Activated naive CD4-positive, alpha-beta T cell treated with anti-CD3 and anti-CD28 coated beads, Interleukin-2, amount 50 U/mL, for 16 hours (primary cell): ENCODE results near the gene NECAB2.

Experiments used
- DNase-seq: peaks from one replicate; pipeline ENCODE4 v3.0.0-alpha.2; 2020

The NECAB2 gene

GRCh38 chr16:83994703-83995102 lies 26.7 kb downstream of the NECAB2 start:
- DNase-seq, result no peak

DNA sequence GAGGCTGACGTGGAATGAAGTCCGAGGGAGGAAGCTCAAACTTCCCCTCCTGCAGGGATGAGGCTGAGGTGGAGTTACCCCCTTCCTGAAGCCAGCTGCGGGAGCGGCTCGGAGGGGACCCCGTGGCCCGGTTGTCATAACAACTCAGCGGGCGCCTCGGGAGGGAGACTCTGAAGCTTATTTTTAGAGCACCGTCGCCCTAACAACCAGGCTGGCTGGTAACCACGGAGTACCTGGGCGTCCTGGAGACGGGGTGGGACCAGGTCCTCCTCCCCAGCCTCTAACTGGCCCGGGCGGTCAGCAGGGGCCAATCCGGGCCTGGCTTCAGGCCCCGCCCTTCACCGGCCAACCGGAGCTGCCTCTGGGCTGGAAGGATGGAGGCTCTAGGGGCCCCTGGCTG lies 27.7 kb downstream of the NECAB2 start:
- DNase-seq, result no peak

DNA sequence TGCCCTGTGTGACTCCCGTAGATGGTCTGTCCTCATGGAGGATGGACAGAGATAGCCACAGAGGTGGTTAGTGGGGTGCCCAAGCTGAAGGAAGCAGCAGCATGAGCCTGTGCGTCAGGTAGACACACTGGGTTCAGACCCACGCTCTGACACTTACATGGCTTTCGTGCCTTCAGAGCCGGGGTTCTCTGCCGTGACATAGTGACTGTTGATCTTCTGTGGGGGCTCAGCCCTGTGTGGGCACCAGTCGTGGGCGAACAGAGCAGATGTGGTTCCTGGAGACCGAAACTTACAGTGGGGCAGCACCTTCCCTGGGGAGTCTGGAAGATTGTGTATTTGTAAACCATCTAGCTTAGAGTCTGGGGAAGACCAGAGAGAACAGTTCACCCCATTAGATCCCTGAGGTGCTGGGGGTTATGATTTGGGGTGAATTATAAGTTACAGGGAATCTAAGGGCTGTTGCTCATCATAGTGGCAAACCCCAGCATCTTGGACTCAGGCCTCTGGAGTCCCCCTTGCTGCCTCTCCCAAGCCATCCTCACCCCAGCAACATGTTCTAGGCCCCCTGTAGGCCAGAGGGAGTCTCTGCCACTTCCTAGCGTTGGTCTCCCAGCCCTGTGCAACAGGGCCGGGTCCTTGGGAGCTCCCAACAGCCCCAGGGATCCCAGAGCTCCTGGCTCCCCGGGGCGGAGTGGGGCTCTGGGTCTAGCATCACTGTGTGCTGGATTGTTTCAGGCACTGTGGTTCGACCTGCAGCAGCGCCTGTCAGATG lies 28.6 kb downstream of the NECAB2 start:
- DNase-seq, result no peak

DNA sequence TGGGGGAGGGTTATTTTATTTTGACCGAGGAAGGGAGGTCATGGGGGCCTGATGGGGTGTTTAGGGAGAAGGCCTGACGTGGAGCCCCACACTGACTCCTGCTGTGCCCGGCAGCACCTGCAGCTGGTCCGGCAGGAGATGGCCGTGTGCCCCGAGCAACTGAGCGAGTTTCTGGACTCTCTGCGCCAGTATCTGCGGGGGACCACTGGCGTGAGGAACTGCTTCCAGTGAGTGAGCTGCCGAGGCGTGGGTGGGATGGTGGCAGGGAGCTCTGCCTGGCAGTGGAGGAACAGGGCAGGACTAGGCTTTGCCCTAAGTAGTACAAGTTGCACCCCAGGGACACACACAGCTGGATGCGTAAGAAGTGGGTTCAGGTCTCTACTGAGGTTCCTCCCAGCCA lies 30.0 kb downstream of the NECAB2 start:
- no peak for DNase-seq

DNA sequence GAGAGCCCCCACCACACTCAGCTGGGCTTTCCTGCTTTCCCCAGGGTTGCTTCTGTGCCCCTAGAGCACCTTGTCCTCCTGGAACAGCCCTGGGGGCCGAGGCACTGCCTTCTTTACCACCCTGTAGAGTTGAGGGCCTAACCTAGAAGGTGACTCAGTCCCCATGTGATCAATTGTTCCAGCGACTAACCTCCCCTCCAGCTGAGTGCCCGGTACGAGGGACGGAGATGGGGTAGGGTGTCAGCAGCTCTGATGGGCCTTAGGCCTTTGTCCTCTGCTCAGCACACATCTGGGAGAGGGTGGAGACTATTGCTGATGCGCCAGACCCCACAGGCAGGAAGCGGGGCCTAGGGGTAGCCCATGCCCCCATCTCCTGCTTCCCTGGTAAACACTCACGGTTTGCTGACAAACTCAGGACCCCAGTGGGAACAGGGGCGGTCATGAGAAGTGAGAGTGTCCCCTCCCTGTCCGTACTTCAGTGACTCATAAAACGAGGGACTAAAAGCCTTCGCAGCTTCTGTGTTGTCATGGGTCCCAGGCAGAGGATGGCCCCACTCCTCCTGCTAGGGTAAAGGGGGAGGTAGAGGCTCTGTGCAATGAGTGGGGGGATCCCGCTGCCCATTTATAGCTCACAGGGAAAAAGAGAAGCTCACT lies 33.1 kb downstream of the NECAB2 start:
- DNase-seq, result no peak

DNA sequence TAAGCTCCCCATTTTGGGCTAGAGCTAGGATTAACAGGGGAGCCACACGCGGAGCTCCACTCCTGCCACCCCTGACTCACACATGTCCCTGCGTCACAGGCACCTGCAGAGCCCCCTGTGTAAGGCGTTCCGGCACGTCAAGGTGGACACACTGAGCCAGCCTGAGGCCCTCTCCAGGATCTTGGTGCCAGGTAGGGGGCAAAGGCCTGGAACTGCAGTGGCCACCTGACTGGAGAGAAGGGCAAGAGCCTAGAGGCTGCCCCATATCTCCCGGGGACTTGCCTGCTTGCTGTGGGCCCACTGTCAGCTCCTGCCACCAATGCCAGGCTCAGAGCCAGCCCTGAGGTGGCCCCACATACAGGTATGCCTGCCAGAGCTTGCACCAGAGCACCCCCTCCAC lies 33.7 kb downstream of the NECAB2 start:
- DNase-seq, result no peak

DNA sequence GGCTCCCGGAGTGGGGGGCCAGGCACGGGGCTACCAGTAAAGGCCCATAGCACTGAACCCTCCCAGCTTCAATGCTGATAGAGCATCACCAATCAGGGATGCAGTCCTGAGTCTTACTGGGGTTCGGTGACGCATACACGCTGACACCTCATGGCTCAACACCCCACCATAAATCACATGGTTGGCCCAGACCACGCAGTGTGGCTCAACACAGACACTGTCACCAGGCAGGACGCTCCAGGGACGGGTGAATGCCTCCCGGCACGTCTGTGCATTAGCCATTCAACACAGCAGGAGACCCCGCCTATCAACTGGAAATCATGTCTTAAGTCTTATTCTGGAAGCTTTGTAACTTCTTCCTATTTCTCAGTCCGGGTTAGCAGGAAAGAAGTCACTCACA lies 35.0 kb downstream of the NECAB2 start:
- DNase-seq, result no peak

DNA sequence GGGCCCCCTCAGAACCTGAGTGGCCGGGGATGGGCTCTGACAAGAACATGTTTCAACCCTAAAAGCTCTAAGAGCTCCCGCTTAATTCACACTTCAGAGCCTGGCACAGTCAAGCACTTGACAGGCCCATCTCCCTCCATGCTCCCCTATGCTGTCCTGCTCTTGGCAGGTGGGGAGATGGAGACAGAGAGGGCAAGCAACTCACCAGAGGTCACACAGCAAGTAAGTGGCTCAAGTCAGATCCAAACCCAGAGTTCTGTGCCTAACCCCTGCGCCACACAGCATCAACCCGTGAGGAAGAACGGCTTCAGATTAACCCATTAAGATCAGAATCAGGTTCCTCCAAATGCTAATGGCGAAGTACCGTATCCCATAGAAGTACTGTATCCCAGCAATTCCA lies 36.4 kb downstream of the NECAB2 start:
- DNase-seq, result no peak

DNA sequence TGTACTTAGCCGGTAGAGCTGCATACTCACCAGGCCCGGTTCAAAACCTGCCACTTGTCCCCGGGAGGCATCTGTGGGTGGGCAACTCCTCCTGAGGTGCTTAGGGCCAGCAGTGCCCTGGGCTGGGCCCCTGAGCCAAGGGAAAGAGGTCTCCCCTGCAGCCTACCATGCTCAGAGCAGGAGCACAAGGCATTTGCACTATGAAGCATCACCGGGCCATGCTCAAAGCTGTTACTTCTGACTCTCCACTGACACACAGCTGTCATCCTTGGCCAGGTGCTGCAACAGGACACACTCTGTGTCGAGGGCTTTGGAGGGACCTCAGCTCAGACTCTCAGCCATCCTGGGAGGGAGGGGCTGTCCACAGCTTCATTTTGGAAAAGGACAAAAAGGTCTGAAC lies 37.3 kb downstream of the NECAB2 start:
- DNase-seq, result no peak

- no peak for DNase-seq
These were observed 39.5 kb downstream of the NECAB2 start for GRCh38 chr16:84007520-84007919.

DNA sequence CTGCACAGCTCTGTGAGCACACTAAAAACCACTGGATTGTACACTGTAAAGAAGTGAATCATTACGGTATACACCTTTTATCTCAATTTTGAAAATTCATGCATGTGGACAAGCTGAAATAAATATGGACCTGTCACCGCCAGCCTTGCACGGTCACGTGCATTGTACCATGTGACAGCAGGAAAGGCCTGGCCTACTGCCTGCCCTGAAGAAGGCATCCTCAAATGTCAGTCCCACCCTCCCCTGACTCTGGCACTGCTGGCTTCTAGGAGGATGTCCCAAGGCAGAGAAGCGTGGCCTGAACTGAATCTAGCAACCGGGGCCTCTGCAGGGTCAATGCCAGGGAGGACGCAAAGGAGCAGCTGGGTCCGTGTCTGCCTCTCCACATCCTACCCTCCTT lies 39.9 kb downstream of the NECAB2 start:
- DNase-seq, result no peak

GRCh38 chr16:84009282-84009681 lies 41.2 kb downstream of the NECAB2 start:
- no peak for DNase-seq

DNA sequence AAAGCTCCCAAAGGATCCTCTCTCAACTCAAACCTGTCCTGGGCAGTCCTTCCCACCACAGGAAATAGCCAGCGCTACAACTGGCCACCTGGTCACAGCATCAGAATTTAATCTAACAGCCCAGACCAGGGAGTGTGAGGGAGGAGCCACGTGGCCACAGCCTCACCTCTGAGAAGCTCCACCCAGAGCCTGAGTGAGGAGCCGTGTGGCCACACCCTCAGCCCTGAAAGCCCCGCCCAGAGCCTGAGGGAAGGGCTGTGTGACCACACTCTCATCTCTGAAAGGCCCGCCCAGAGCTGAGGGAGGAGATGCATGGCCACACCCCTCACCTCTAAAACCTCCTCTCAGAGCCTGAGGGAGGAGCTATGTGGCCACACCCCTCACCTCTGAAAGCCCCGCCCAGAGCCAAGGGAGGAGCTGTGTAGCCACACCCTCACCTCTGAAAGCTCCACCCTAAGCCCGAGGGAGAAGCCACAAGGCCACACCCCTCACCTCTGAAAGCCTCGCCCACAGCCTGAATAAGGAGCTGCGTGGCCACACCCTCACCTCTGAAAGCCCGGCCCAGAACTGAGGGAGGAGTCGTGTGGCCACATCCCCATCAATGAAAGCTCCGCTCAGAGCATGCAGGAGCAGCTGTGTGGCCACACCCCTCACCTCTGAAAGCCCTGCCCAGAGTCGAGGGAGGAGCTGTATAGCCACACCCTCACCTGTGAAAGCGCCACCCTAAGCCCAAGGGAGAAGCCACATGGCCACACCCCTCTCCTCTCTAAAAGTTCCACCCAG lies 45.9 kb downstream of the NECAB2 start:
- peak; percentile 52 for DNase-seq

DNA sequence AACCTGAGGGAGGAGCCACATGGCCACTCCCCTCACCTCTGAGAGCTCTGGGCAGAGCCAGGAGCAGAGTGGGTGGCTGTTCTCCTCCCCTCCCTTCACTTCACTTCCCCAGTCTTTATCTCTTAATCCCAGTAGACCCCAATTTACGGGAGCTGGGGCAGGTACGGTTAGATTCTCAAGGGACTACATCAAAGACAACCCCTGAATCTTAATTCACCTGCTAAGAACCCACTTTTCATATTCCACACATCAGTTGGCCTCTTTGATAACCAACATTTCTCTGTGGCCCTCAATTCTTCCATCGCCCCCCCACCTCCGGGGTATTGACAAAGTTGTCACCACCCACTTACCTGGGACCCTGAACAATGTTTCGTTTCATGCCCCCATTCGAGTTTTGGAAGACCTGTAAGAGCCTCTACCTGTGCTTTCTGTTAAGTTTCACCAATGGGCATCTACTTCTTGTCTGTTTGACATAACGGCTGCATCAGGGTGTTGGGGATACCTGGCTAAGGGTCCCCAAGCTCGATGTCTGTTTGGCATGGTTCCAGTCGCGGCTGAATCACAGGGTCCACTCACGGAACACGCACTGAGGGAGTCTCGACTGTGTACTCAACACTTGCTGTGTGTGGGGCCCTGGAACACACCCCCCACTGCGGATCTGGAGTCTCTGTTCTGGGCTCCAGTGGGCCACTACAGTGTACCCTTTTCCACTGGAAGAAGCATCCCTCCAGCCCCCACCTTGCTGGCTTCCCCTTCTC lies 46.7 kb downstream of the NECAB2 start:
- no peak for DNase-seq

GRCh38 chr16:84015399-84015798 lies 47.4 kb downstream of the NECAB2 start:
- DNase-seq, result no peak

- DNase-seq, result no peak
These were observed 48.4 kb downstream of the NECAB2 start for GRCh38 chr16:84016477-84016876.

DNA sequence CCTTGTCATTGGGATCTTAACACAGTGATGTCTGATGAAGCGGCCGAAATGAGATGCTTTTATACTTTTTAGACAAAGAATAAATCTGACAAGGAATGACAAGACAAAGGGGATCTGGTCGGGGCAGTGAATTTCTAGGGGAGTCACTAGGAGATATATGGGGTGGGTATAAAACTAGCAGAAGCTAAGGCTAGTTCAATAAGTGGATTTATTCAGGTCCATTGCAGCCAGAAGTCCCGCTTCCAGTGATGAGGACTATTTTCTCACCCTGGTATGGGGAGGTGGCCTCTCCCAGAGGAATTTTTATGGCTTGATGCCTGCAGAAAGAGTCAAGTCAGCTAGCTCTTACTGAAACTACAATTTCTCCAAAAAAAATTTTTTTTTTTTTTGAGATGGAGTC lies 50.7 kb downstream of the NECAB2 start:
- DNase-seq, result no peak

GRCh38 chr16:84020353-84020752 lies 52.3 kb downstream of the NECAB2 start:
- DNase-seq, result no peak

GRCh38 chr16:84021488-84021887 lies 53.4 kb downstream of the NECAB2 start:
- no peak for DNase-seq

DNA sequence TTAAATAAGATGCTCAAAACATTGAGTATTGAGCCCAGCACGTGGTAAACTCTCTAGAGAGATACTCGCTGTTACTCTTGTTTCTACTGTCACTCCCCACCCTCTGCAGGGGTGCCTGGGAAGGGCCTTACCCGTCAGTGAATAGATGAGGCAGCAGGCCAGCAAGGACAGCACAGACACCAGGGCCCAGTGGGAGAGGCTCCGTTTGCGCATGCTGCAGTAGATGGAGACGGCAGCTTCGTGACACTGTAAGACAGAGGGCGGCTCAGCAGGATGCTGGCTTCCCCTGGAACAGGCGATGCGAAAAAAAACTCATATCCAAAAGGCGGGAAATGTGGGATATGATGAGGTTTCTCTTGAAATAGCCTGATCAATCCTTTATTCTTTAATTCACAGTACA lies 54.6 kb downstream of the NECAB2 start:
- no peak for DNase-seq

- DNase-seq, result no peak
These were observed 56.8 kb downstream of the NECAB2 start for GRCh38 chr16:84024854-84025253.

GRCh38 chr16:84026606-84027005 lies 58.6 kb downstream of the NECAB2 start:
- DNase-seq, result no peak

DNA sequence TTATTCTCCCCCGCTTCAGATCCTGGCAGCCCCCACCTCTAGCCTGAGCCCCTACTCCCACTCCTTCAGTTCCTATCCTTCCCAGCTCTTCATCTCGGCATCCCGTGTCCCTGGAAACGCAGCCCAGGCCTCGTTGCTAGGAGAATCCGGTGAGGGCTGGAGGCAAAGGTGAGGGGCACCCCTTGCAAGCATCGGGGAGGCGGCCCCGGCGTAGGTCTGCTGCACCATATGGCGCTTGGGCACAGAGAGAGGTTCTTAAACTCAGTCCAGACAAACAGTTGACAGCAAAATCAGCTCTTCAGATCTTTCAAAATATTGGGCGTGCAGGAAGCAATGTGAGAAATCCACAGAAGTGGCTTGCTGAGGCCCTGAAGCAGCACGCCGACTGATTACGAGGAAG lies 59.6 kb downstream of the NECAB2 start:
- DNase-seq, result no peak
